HG03159 (cell line): ENCODE measurements around the gene OS9.
"Not testable (repeated sequence)": the region's sequence is repeated elsewhere in the genome, so short reads cannot be mapped to it uniquely, and the experiment has no call there.

Source experiments
- ATAC-seq: cut with Tn5 transposase; IDR thresholded peaks from one replicate; pipeline ENCODE4 v1.9.1; 2021; ENCODE audit warnings: mild to moderate bottlenecking, moderate library complexity; ENCODE audit not compliant: unreplicated experiment

Gene OS9

GRCh38 chr12:57693659-57694458 is at the start of gene OS9:
OS9 (plus strand) TSS chr12:57694132; CDS start chr12:57694162, 30 bp downstream.
- ATAC-seq, result peak; percentile 95

- ATAC-seq, result not testable (repeated sequence)
These were observed 47.8 kb upstream of the OS9 start for GRCh38 chr12:57645990-57646658.

- not testable (repeated sequence) for ATAC-seq
These were observed 47.3 kb upstream of the OS9 start for GRCh38 chr12:57646659-57647049.

GRCh38 chr12:57654042-57654441 is 39.9 kb upstream of the OS9 start:
- ATAC-seq, result no peak

GRCh38 chr12:57655541-57656240 is 38.2 kb upstream of the OS9 start:
- ATAC-seq, result no peak

GRCh38 chr12:57656408-57656807 is 37.5 kb upstream of the OS9 start:
- not testable (repeated sequence) for ATAC-seq

GRCh38 chr12:57657744-57658143 is 36.2 kb upstream of the OS9 start:
- no peak for ATAC-seq

- ATAC-seq, result no peak
These were observed 35.0 kb upstream of the OS9 start for GRCh38 chr12:57658890-57659289.

GRCh38 chr12:57661376-57661775 is 32.6 kb upstream of the OS9 start:
- ATAC-seq, result no peak

GRCh38 chr12:57665066-57665820 is 28.7 kb upstream of the OS9 start:
- not testable (repeated sequence) for ATAC-seq

- no peak for ATAC-seq
These were observed 27.0 kb upstream of the OS9 start for GRCh38 chr12:57666897-57667296.

- ATAC-seq, result not testable (repeated sequence)
These were observed 24.2 kb upstream of the OS9 start for GRCh38 chr12:57669691-57670090.

GRCh38 chr12:57671811-57672210 is 22.1 kb upstream of the OS9 start:
- not testable (repeated sequence) for ATAC-seq

GRCh38 chr12:57672801-57673200 is 21.1 kb upstream of the OS9 start:
- no peak for ATAC-seq

GRCh38 chr12:57674691-57675090 is 19.2 kb upstream of the OS9 start:
- no peak for ATAC-seq

- ATAC-seq, result not testable (repeated sequence)
These were observed 16.0 kb upstream of the OS9 start for GRCh38 chr12:57677947-57678346.

GRCh38 chr12:57679697-57680096 is 14.2 kb upstream of the OS9 start:
- ATAC-seq, result no peak

- no peak for ATAC-seq
These were observed 6.1 kb upstream of the OS9 start for GRCh38 chr12:57687862-57688261.

GRCh38 chr12:57688931-57689330 is 5.0 kb upstream of the OS9 start:
- ATAC-seq, result no peak

- ATAC-seq, result no peak
These were observed 1.4 kb upstream of the OS9 start for GRCh38 chr12:57692500-57692899.

GRCh38 chr12:57693317-57693658 is 644 bp upstream of the OS9 start:
- no peak for ATAC-seq
